ENCODE data around the gene PATJ.
A peak's percentile ranks its signal among the peaks of the same experiment; 100 is the strongest.
"Not testable (repeated sequence)": the region's sequence is repeated elsewhere in the genome, so short reads cannot be mapped to it uniquely, and the experiment has no call there.

PATJ gene

DNA sequence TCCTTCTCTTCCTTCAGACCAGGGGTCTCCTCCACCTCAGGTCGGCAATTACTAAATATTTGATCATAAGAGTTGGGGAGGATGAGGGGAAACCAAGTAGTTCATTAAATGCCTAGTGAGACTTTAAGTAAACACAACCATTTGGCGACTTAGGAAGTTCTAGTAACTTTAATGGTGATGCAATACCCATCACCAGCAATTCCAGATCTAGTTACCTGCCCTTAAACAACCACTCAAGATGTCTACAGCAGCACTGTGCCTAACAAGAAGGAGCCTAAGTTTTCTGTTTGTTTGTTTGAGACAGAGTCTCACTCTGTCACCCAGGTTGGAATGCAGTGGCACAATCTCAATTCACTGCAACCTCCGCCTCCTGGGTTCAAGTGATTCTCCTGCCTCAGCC, 395.7 kb downstream of the PATJ start:
- H3K27ac ChIP-seq: no peak overlapping the region
- TF ChIP-seq CTCF (conservative IDR thresholded peaks at IDR 0.05): no peak

DNA sequence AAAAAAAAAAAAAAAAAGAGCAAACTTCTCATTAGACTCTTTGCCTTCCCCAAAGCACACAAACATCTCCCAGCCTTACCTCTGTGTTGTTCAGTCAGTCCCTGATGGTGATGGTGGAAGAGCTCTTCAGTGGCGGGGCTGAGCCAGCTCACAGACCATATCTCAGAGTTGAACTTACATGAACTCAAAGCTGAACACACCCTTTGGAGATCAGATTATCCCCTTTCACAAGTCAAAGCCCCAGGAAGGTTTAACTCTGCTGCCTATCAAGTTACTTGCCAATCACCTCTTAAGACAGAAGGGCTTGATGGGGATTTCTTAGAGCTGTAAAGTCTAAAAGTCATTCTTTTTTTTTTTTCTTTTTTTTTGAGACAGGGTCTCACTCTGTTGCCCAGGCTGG, 397.1 kb downstream of the PATJ start:
- TF ChIP-seq CTCF (conservative IDR thresholded peaks at IDR 0.05): no peak
- no peak overlapping the region for H3K27ac ChIP-seq

GRCh38 chr1:62140666-62141065, 398.4 kb downstream of the PATJ start:
- H3K27ac ChIP-seq: no peak overlapping the region
- TF ChIP-seq CTCF (conservative IDR thresholded peaks at IDR 0.05): no peak

DNA sequence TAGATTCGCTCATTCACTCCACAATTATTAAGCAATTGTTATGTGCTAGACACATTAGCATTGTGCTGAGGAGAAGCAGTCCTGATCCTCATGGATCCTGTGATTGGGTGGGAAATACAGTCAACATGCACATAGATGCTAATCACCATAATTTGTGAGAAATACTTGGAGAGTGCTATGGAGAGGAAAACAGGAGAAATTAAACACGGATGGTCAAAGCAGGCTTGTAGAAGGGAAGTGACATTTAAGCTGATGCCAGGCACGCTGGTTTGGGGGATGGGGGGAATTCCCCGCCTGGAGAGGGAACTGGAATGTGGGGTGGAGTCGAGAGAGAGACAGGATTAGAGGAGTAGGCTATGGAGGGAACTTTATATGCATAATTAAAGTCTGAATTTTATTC, 400.2 kb downstream of the PATJ start:
- TF ChIP-seq CTCF (conservative IDR thresholded peaks at IDR 0.05): no peak
- no peak overlapping the region for H3K27ac ChIP-seq

GRCh38 chr1:62144238-62144831, 402.1 kb downstream of the PATJ start:
- H3K27ac ChIP-seq: no peak overlapping the region
- TF ChIP-seq CTCF (conservative IDR thresholded peaks at IDR 0.05): peak; percentile 82

DNA sequence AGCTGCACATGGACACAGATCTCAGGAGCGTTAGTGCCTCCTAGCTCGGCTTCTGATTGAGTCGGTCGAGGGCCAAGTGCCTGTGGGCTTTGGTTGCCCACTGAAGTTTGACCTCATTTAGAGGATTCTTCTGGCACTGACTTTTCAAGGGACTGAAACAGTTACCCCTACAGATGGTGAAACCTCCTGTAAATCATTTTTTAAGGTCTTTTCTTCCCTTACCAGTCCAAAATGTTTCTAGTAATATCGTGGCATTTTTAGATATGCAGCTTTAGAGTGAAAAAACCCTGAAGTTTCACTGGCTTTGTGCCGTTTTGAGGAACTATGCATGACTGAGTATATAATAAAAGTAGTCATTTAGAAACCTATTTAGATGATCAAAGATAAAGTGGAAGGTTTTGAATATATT, 417.7 kb downstream of the PATJ start:
- no peak for TF ChIP-seq CTCF (conservative IDR thresholded peaks at IDR 0.05)

DNA sequence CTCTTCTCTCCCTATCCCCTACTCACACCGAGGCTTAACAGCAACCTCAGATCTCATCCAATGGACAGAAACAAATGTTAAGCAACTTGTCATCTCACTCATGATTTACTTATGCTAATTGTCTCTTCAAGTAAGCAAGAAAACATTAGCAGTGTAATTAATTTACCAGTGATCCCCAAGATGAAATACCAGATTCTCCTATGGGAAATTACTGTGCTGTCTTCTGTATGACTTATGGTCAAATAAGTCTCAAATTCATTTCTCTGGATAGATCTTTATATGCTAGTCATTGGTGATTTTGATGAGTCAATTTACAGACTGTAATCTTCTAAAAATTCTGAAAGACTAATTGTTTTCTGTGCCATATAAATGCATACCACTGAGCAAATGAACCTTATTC, 419.4 kb downstream of the PATJ start:
- H3K27ac ChIP-seq: no peak overlapping the region
- TF ChIP-seq CTCF (conservative IDR thresholded peaks at IDR 0.05): no peak

More for the DNA sequence above, 417.7 kb downstream of the PATJ start:
- no peak overlapping the region for H3K27ac ChIP-seq

GRCh38 chr1:62170380-62170779, 428.1 kb downstream of the PATJ start:
- not testable (repeated sequence) for H3K27ac ChIP-seq

Data from VCaP (cell line).